ENCODE data around the gene MINK1.

DNA sequence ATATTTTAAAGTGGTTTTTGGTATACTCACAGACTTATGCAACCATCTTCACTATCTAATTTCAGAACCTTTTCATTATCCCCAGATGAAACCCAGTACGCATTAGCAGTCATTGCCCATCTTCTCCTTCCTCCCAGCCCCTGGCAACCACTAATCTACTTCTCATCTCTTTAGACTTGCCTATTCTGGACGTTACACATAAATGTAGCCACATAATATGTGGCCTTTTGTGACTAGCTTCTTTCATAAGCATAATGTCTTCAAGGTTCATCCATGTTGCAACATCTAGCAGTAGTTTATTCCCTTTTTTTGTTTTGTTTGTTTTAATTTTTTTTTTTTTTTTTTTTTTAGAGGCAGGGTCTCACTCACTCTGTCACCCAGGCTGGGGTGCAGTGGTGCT lies 37.7 kb downstream of the MINK1 start:
- no peak for TF ChIP-seq POLR2A (IDR thresholded peaks at IDR 0.05)
- TF ChIP-seq, protein P1, sequence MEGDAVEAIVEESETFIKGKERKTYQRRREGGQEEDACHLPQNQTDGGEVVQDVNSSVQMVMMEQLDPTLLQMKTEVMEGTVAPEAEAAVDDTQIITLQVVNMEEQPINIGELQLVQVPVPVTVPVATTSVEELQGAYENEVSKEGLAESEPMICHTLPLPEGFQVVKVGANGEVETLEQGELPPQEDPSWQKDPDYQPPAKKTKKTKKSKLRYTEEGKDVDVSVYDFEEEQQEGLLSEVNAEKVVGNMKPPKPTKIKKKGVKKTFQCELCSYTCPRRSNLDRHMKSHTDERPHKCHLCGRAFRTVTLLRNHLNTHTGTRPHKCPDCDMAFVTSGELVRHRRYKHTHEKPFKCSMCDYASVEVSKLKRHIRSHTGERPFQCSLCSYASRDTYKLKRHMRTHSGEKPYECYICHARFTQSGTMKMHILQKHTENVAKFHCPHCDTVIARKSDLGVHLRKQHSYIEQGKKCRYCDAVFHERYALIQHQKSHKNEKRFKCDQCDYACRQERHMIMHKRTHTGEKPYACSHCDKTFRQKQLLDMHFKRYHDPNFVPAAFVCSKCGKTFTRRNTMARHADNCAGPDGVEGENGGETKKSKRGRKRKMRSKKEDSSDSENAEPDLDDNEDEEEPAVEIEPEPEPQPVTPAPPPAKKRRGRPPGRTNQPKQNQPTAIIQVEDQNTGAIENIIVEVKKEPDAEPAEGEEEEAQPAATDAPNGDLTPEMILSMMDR (IDR thresholded peaks at IDR 0.05), result no peak
- no peak for TF ChIP-seq POLR2AphosphoS5 (IDR thresholded peaks at IDR 0.05; ENCODE audit: insufficient read depth in 1 of 2, low read depth in 1 of 2)
